Tibial nerve (tissue), 4 donors: Measurements from ENCODE around the gene FBXW7.

Experiments
- EP300 ChIP-seq, 2 donors: sonication (generic); formaldehyde crosslinking; IDR thresholded peaks; one replicate each; pipeline ENCODE4 v1.6.1; 2017; ENCODE audit warnings: antibody characterized with exemption in 2 of 2, mild to moderate bottlenecking in 1 of 2
- POLR2A ChIP-seq, 2 donors: fragments of 450-650 bp; IDR thresholded peaks; one replicate each; pipeline ENCODE4 v1.6.1; 2017; ENCODE audit warnings: antibody characterized with exemption in 2 of 2, mild to moderate bottlenecking in 2 of 2, moderate library complexity in 2 of 2
- TF ChIP-seq, protein P1 (sequence below), 5 experiments: fragments of 200-600 bp in 3 of 5; fragments of 450-650 bp in 2 of 5; sonication (generic) in 3 of 5; IDR thresholded peaks; one replicate each; pipeline ENCODE4 v1.5.1; 2016 to 2019; ENCODE audit warnings: antibody characterized with exemption in 5 of 5, mild to moderate bottlenecking in 3 of 5, moderate library complexity in 2 of 5

DNA sequence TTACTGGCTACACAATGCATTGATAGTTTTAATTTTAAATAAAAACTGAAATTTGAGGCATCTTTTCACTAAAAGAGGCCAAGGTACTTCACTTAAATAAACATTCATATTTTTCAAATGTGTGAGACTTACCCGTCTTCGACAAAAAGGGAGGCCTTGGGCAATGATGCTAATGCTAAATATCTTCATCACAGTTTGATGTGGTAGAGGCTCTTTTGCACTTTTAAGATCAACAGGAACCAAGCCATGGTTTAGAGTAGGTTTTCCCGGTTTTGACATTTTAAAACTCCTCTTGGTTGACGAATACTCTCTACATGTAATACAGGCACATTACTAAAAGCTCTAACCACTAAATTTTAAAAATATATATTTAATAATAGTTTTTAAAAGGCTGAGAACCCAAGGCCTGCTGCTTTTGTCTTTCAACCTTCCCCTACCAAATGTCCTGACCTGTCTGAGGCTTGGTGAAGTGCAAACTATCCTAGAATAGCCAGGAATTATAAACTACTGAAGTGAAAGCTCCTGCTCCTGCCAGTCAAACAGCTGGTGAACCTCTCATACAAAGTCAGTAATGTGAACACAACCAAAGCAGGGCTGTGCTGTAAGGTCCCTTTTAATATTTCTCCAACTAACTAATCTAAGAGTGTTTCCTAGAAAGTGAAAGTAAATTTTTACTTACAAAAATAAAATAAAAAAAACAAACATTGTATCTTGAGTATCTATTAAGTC, 153.7 kb downstream of the FBXW7 start:
- TF ChIP-seq, protein P1, sequence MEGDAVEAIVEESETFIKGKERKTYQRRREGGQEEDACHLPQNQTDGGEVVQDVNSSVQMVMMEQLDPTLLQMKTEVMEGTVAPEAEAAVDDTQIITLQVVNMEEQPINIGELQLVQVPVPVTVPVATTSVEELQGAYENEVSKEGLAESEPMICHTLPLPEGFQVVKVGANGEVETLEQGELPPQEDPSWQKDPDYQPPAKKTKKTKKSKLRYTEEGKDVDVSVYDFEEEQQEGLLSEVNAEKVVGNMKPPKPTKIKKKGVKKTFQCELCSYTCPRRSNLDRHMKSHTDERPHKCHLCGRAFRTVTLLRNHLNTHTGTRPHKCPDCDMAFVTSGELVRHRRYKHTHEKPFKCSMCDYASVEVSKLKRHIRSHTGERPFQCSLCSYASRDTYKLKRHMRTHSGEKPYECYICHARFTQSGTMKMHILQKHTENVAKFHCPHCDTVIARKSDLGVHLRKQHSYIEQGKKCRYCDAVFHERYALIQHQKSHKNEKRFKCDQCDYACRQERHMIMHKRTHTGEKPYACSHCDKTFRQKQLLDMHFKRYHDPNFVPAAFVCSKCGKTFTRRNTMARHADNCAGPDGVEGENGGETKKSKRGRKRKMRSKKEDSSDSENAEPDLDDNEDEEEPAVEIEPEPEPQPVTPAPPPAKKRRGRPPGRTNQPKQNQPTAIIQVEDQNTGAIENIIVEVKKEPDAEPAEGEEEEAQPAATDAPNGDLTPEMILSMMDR (IDR thresholded peaks at IDR 0.05) = no peak
- TF ChIP-seq EP300 (IDR thresholded peaks at IDR 0.05) = no peak
- TF ChIP-seq POLR2A (IDR thresholded peaks at IDR 0.05) = no peak
